Suppressor macrophage (primary cell): ENCODE data around the gene GATD1.

Source experiments
- DNase-seq, 4 experiments: peaks; one replicate each; pipeline ENCODE4 v3.0.0-alpha.2; 2020 to 2022

GATD1 gene

DNA sequence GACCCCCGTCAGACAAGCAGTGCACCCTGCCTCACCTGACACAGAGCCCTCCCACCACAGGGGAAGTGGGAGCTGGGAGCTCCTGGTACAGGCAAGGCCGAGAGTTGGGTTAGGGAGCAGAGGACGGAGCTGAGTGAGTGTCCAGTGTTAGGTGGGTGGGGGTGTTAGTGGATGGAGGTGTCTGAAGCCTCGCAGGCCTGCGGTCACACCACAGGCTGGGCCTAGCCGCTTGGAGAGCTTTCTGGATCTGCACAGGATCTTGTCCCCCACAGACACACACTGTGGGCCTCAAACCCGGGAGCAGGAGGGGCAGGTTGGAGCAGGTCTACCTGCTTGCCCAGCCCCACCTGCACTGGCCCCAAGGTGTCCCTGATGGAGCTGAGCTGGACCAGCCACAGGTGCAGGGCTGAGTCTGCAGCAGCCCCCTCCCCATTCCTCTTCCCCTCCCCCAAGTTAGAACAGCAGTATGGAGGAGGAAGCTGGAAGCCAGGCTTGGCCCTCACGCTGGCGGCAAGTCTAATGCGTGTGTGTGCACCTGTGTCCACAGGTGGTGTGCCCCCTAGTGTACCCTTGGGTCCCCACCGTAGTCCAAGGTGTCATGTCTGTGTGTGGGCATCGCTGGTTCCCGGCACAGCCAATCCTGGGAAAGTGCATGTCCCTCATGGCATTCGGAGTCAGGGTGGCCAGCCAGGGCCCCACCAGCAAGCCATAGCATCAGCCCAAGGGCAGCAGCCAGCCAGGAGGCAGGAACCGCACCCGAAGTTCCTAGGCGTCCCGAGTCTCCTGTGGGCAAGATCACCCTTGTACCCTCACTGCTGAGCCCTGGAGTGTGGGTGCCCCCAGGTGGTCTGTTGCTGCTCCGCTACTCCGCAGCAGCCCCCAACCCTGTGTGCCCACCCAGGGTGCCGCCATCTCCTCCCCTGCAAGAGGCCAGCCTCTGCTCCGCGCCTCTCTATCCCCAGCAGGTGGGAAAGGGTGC, 2.0 kb upstream of the GATD1 start:
- no peak for DNase-seq

DNA sequence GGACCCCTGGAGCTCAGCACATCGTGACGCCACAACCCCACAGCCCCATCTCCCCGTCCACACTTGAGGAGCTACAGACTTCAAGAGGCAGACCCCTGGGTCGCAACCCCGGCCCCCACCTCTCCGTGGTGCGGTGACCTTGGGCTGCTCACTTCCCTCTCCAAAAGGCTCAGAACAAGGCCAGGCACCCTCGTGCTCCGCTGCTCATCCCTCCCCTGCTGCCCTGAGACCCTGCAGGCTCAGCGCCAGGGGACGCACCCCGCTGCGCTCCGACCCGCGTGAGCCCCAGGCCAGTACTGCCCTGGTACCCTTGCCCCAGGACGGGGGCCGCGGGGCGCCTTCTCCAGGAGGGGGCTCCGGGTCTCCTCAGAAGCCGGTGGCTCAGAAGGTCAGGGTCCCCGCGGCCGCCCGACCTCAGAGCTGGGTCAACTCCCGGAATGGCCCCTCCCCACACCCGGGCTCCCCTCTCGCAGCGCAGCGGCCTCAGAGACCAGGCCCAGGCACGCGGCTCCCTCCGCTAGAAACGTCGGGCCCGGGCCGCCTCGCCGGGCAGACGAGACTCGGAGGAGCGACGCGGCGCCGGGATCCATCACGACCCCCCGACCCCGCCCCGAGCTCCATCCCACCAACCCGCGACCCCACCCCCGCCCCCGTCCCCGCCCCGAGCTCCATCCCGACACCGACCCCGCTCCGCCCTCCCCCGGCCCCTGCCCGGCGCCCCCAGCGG, 563 bp downstream of the GATD1 start:
- peak; percentile 49 to 68 (median 60) for DNase-seq

DNA sequence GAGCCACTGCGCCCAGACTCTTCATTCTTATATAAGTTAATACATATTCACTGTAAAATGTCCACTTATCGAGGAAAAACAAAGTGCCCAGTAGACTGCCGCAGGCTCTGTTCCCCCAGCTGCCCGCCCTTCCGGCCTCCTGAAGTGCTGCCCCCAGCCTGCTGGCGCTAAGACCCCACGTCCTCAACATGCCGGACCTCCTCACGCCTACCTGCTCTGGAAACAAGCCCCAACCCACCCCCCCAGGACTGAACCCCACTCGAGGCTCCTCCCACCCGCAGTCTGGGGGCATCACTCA, 1.1 kb downstream of the GATD1 start:
- no peak for DNase-seq

DNA sequence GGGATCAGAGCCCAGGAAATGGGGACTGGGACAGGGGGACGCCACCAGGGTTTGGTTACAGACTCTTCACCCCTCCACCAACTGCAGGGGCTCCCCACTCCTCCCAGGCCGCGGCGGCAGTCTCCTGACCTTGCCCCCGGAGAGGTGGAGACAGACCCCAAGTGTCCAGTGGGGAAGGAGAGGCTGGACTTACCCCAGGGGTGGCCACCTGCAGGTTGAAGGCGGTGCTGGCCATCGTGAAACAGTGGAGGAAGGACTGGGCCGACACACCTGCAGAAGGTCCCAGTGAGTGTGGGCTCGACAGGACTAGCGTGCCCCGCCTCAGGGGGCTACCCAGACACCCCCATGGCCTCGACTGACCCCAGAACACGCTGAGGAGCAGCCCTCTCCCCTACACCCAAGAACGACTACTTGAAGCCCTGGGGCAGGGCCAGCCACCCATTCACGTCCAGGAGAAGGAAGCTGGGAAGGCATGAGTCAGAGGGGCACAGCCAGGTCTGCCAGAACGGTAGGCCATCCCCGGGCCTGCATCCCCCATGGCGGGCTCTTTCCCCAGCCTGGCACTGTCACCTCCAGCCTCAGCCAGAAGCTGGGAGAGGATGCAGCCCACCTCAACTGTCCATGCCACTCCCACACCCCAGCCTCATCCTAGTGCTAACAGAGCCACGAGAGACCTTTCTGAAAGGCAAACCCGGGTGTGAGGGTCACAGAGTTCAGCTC, 2.3 kb downstream of the GATD1 start:
- DNase-seq = no peak

DNA sequence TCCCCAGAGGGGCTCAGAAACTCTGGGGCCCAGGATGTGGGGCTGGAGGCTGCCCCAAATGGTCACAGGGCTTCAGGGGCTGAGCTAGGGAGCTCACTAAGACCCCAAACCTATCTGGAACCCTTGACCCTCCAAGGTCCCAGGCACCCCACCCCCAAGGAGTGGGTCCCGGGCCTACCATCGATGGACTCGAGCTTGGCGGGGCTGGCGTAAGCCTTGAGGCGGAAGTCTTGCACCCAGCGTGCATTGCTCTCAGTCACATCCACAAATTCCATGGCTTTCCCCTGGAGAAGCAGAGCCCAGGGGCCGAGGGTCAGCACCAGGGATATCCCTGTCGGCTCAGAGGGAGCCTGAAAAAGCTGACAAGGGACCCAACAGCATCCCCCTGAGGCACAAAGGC, 3.5 kb downstream of the GATD1 start:
- no peak for DNase-seq

DNA sequence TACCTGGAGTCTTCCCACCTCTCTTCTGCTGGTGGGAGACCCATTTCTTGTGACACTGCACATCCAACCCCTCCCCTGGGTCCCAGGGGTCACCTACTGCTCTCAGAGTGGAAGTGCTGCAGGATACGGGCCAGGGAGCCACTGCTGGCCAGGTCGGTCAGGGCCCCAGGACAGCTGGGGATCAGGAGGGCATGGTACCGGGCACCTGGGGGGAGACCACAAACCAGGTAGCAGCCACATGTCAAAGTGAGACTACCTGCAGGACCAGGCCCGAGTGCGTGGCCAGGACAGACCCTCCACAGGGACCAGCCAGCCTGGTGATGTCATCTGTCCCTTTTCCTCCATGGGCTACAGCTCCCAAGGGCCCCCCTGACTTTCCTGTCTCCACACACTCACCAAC, 3.9 kb downstream of the GATD1 start:
- no peak for DNase-seq

DNA sequence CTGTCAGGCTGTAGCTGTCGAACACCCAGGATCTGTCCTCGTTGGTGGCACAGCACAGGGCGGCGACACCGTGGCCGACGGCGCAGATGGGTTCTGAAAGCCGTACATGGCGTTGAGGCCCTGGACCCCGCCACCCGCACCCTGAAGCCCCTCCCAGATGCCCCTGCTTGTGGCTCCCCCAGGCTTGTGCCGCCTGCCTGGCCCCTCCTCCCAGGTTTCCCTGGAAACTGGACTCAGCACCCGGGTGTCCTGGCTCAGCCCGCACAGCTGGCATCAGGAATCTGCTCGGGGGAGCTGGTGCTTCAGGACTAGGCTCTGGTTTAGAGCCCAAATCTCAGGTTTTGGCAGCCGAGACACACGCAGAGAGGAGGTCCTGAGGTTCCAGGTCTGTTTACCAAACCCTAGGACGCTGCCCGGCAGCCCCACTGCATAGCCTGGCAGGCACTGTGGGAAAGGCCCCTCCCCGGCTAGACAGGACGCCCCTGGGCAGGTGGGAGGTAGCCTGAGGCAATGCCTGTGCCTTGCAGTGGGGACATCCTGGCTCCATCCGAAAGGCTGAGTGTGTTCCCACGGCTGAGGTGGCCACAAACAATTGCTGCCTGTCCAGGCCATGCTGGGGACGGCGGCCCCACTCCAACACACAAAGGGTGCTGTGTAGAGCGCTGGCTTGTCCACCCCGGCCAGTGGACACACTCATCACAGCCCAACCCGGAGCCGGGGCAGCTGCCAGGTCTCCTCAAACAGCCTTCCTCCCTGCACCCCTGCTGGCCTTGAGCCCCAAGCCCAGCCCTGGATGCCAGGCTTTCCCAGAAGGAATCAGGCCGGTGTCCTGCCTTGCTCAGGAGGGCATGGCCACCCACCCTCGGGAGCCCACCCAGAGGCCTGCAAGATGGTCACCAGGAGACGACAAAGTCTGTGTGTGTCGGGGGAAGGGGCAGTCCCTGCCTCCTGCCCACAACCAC, 4.6 kb downstream of the GATD1 start:
- DNase-seq = no peak

DNA sequence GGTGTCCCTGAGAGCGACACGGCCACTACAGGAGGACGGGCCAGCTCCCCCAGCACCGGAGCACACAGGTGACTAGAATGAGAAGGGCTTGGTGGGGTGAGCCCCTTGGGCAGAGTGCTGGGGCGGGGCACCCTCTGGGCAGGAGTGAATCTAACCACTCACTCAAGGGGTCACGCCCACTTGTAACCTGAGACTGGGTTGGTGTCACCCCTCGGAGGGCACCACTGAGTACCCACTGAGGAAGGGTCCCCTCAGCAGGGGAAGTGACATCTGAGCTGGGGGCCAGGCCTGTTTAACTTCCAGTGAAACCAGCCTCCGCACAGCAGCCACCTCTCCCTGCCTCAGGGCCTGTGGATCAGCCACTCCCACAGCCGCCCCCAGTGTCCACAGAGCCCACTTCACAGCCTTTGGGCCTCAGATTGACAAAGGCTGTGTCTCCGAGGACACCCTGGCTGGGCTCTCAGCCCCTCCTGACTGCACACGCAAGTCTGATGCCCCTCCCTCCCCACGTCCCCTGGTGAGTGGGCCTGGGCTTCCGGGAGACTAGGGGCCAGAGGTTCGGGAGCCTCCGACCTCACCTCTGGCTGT, 5.6 kb downstream of the GATD1 start:
- DNase-seq = no peak

DNA sequence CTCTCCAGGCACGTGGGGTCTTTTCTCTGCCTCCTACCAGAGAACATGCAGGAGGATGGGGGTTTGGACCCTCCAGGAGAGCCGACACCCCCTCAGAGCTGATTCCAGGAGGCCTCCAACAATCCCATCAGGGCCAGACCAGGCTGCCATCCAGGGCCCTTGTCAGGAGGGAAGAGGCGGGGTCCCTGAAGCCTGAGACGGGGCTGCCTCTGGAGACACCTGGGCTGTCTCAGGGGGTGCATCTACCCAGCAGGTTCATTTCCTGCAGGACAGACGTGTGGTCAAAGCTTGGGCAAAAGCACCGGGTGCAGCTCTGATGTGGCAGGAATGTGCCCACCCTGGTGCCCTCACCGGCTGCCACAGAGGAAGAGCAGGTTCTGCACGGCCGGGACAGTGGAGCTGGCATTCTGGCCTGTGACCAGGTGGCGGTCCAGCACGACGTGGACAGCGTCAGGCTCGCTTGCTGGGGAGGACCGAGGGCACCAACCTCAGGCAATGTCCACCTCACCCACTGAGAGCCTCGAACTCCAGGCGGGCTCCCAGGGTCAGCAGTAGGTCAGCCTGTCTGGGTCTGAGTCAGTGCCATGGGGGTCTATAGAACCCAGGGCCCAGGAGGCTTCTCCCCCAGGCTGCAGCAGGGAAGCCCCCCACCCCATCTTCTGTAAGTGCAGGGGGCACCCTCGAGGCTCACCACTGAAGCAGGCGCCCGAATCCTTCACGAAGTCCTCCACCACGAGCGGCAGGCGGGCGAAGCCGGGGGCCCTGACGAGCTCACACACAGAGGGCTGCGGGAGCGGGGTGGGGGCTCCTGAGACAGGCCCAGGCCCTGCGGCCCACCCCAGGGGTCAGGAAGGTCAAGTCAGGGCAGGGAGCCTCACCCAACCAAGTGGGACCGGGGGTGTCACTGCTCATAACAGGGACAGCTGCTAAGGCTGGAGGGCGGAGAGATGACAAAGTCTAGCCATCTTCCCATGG, 6.4 kb downstream of the GATD1 start:
- no peak for DNase-seq

DNA sequence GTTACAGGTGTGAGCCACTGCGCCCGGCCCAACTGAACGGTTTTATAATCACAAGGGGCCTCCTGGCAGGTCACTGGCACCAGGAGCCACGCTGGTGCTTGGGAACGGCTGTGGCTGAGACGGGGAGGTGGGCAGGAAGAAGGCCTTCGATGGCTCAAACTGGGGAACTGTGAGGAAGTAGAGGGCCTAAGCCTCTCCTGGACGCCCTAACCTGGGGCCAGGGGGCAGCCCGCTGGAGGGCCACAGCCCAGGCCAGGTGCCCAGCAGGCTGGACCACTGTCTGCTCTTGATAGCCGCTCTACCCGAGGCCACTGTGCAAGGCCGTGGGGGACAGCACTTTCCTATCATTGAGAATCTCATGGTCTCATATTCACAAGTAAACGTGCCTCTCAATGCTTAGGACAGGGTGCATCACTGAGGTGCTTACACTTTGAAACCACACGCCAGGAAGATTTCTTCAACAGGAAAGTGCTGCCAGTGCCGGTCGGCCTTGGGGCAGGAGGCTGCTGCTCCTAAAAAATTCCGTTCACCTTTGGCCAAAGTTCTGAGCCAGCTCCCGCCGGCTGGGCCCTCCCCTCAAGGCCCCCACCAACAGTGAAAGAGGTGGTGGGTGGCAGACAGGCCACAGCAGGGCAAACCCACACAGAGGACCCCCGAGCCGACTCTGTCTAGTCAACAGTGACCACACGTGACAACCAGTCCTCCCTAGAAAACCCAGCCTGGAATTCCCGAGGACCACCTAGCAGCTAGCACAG, 7.2 kb downstream of the GATD1 start:
- DNase-seq = no peak

DNA sequence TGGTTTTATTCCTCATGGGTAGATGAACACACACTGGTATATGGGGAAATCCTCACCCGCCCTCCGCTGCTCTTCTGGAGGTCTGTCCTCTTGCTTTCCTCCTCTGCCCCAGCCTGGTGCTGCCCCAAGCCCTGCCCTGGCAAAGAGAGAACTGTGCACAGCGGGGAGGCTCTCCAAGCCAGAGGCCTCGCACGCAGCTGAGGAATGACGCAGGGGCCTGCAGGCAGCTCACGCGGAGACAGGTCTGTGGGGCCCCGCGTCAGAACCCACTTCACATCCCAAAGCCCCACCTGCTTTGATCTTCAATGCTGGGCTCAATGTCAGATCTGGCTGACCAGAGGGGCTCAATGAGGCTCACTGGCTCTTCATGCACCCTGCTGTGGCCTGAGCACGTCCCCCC, 10.0 kb downstream of the GATD1 start:
- no peak for DNase-seq

DNA sequence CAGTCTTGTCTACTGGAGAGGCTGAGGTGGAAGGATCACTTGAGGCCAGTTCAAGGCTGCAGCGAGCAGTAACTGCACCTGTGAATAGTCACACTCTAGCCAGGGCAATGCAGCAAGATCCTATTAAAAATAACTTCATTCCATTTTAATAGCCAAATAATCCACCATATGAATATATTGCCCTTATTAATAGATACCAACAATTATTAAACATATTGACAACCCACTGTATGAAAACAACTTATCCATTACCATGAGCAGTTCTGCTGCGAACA, 10.4 kb downstream of the GATD1 start:
- no peak for DNase-seq

DNA sequence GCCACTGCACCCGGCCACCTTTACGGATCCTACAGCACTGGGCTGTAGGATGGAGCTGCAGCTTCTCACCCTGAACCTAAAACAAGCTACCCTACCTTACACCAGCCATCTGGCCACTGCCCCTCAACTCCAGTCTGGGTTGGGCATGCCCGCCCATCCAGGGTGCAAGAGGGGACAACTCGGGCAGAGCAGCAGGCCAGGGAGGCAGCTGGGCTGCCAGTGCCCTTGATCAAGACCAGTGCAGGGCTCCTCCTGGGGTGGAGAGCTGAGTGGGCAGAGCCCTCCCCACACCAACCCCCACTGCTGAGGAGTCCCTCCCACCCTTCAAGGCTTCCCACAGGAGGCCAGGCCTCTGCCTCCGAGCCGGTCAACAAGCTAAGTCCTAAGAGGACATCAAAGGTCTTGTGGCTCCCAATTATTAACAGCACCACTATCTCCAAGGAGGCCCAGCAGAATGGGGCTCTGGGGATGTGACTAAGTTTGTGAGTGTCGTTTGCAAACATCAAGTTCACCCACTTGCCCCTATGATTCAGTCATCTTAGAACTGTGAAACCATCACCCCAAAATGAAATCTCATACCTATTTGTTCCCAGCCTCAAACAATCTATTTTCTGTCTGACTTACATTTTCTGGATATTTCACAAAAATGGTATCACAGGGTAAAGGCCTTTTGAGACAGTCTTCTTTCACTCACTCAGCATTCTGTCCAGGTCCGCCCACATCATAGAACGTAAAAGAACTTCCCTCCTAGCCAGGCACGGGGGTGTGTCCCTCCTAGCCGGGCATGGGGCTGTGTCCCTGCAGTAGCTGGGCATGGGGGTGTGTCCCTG, 11.0 kb downstream of the GATD1 start:
- peak; percentile 53 to 76 (median 74) for DNase-seq

DNA sequence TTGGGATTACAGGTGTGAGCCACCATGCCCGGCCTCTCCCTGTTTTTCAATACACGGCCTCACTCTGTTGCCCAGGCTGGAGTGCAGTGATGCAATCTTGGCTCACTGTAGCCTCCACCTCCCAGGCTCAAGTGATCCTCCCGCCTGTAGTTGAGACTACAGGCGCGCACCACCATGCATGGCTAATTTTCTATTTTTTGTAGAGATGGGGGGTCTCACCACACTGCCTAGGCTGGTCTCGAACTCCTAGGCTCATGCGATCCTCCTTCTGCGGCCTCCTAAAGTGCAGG, 11.5 kb downstream of the GATD1 start:
- no peak for DNase-seq

DNA sequence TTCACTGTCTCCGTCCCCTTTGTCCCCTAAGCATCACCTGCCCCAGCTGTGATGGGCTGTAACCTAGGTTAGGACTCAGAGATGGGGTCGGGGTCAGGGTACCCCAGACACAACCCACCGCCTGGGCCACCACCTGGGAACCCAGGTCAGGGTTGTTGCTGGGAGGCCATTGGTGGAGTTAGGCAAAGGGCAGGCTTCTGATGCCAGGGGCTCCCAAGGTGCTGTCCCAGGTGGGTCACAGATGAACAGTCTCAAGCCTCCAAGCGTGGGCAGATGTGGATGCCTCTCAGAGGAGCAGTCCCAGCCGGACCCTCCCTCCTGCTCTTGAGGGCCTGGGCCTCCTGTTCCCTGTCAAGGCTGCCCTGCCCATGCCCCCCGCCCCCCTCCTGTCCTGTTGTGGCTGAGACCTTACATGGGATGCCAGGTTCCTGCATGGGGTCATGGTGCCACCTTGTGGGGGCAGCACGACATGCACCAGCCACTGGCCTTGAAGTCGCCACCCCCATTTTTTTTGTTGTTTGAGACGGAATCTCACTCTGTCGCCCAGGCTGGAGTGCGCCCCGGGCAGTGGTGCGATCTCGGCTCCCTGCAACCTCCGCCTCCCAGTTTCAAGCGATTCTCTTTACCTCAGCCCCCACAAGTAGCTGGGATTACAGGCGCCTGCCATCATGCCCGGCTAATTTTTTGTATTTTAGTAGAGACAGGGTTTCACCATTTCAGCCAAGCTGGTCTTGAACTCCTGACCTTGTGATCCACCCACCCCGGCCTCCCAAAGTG, 12.1 kb downstream of the GATD1 start:
- DNase-seq = peak; percentile 46 to 74 (median 67)

DNA sequence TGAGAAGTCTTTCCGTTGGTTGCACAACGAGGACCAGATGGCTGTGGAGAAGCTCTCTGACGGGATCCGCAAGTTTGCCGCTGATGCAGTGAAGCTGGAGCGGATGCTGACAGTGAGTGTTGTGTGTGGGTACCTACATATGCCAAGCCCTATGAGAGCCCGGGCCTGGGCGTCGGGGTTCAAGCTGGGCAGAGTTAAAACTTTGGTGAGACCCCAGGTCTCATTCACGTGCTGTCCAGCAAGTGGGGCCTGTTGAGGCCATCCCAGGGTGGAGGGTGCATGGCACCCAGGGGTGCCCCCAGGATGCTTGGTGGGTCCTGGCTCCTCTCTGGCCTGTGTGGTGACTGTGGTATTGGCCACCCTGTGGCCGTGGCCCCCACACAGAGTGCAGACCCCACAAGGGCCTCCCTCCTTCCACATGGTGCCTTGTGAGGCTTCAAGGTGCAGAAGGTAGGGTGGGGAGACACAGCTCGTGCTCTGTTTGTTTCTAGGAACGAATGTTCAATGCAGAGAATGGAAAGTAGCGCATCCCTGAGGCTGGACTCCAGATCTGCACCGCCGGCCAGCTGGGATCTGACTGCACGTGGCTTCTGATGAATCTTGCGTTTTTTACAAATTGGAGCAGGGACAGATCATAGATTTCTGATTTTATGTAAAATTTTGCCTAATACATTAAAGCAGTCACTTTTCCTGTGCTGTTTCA, 12.8 kb downstream of the GATD1 start:
- DNase-seq = no peak

DNA sequence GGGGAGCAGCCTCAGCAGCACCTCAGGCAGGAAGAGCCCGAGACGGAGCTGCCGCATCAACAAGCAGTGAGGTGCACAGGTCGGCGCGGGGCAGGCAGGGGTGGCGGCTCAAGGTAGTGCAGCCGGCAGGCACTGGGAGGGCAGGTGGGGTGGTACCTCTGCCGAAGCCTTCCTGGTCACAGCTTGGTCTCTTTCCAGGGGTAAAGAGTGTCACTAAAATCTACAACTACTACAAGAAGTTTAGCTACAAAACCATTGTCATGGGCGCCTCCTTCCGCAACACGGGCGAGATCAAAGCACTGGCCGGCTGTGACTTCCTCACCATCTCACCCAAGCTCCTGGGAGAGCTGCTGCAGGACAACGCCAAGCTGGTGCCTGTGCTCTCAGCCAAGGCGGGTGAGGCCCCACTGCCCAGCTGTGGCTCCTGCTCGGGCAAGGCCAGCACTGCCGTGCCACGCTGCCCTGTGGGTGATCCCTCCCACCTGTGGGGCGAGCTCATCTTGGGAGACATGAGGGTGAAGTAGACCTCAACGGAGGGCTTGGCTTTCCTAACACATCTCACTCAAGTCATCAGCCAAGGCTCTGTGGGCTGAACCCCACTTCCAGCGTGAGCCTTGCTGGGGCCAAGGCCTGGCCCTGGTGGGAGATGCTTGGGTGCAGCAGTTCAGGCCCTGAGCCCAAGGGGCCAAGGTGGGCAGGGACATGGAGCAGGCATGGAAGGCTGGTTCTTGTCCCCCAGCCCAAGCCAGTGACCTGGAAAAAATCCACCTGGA, 13.6 kb downstream of the GATD1 start:
- no peak for DNase-seq
